Measurements from ENCODE around the gene S1PR2.
"Not testable (repeated sequence)": the region's sequence is repeated elsewhere in the genome, so short reads cannot be mapped to it uniquely, and the experiment has no call there.

Gene S1PR2

DNA sequence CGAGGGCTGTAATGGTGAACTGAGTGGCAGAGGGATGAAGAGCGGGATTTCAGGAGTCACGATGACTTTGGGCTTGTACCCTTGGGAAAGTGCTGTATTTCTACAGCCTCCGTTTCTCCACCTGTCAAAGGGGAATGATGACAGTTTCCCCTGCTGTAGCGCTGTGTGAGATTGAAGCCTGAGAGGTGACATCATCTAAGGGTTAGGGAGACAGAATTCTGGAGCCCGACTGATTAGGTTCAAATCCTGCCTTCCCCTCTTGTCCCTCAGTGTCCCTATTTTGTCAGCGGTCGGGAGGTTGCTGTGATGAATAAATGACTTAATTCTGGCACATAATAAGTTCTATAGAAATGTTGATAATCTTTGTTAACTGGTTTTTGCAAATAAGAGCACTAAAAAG is 21.6 kb upstream of the S1PR2 start:
- DNase-seq, result no peak

DNA sequence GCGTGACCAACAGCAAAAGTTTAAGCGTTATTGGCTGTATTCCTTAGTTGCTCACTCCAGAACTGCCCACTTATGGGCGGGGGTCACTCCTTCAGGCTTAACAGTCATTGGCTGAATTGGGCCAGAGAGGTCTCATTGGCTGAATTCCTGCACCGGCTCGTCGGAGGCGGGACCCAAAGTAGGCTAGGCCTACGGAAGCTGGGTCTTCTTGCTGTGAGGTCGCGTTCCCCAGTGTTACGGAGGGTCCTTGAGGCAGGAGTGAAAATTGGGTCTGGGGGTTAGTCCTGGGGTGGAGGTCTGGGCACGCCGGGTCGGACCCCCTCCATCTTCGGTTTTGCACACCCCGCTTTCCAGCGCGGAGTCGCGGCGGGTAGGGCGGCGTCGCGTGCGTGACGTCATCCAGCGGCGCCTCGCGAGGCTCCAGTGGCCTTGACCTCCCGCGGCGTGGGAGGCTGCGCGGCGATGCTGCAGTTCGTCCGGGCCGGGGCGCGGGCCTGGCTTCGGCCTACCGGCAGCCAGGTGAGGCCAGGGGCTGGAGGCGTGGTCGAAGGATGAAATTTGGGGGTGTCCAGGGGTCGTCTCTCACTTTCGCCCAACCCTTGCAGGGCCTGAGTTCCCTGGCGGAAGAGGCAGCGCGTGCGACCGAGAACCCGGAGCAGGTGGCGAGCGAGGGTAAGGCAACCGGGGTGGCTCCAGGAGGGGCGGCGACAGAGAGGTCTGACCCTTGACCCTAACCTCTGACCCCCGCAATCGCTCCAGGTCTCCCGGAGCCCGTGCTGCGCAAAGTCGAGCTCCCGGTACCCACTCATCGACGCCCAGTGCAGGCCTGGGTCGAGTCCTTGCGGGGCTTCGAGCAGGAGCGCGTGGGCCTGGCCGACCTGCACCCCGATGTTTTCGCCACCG is 20.9 kb upstream of the S1PR2 start, which contains the start of gene MRPL4:
Gene MRPL4 (plus strand): TSS at position 423 of the 903 bp plus-strand sequence. CDS start 40 bp downstream, at position 463.
- DNase-seq, result peak; percentile 99

DNA sequence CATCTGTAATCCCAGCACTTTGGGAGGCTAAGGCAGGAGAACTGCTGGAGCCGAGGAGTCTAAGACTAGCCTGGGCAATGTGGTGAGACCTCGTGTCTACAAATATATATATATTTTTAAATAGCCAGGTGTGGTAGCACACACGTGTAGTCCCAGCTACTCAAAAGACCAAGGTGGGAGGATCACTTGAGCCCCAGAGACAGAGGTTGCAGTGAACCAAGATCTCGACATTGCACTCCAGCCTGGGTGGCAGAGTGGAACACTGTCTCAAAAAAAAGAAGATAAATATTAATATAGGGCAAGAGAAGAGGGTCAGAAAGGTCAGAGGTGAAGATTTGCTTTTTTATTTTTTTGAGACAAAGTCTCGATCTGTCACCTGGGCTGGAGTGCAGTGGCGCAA is 15.4 kb upstream of the S1PR2 start:
- DNase-seq, result no peak

DNA sequence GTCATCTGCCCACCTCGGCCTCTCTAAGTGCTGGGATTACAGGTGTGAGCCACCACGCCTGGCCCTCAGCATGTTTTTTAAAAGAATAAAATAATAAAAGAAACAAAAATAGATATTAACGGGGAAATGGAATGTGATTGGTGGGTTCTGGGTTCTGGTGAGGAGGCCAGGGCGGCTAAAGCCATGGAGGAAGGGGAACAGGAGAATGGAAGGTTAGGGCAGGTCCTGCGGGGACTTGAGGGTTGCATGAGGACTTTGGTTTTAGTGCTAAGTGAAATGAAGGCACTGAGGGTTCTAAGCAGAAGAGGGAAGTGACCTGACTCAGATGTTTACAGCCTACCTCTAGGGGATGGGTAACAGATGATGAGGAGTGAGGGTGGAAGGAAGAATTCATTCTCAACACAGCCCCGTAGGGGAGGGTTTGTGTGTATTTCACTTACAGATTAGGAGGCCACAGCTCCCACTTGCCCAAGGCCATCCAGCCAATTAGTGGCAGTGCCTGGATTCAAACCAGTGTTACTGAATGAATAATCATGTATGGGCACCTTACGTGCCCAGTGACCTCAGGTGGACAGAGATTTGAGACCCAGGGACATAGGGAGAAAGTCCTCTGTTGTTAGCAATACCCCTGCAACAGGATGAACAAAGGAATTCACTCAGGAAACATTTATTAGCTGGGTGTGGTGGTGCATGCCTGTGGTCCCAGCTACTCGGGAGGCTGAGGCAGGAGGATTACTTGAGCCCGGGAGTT is 14.2 kb upstream of the S1PR2 start:
- DNase-seq, result no peak

DNA sequence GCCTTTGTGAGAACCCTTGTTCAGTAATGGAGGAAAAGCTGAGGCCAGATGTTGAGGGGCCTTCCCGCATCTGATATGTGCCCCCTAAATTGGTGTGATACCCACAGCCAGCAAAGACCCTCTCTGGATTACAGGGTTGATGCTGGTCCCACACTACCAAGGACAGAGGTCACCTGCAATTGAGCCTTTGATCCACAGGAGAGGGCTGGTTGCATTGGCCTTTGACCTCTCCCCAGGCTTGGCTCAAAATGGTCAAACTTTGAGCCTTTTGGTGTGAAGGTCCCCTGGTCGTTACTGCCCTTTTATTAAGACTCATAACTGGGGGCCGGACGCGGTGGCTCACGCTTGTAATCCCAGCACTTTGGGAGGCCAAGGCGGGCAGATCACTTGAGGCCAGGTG is 12.5 kb upstream of the S1PR2 start:
- no peak for DNase-seq

DNA sequence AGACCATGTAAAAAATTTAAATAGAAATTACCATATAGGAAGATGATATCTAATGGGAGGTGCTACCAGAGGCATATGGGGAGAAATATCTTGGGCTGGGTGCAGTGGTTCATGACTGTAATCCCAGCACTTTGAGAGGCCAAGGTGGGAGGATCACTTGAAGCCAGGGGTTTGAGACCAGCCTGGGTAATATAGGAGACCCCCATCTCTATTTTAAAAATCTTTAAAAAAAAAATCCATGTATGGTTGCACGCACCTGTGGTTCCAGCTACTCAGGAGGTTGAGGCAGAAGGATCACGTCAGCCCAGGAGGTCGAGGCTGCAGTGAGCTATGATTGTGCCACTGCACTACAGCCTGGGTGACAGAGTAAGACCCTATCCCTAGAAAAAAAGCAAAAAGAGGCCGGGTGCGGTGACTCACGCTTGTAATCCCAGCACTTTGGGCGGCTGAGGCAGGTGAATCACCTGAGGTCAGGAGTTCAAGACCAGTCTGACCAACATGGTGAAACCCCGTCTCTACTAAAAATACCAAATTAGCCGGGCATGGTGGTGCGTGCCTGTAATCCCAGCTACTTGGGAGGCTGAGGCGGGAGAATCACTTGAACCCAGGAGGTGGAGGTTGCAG is 10.8 kb upstream of the S1PR2 start:
- not testable (repeated sequence) for DNase-seq

DNA sequence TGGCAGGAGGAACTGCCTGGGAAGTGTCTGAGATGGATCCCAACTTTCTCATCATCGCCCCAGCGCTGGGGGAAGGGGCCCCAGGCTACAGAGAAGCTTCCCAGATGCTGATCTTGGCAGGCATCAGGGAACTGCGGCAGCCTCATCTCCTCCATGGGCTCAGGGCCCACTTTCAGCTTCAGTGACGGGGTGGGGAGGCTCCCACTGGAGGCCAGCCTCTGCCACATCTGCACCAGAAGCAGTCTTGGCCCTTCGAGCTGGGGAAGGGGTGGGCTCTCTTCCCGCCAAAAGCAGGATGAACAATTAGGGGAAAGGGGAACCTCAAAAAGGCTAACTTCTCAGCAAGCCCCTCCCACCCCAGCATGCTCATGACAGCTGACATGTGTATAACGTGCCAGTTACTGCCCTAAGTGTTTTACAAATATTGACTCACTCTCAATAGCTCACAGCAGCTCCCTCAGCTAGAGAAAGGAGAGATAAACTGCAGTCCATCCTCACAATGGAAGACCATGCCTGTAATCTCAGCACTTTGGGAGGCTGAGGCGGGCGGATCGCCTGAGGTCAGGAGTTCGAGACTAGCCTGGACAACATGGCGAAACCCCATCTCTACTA is 7.1 kb upstream of the S1PR2 start:
- no peak for DNase-seq

DNA sequence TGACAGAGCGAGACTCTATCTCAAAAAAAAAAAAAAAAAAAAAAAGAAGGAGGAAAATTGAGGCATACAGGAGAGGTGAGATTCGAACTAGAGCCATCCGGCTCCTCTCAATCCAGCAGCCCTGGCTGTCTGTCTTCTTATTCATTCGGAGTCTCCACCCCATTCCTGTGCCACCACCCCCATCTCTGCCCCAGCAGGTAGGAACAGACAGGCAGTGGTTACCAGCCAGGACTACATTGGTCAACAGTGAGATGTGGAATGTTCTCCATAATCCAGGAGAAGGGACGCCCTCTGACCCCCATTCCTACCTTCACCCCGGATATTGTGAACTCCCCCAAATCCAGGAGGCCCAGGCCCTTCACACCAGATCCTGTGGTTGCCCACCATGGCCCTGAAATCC is 6.6 kb upstream of the S1PR2 start:
- DNase-seq, result no peak

DNA sequence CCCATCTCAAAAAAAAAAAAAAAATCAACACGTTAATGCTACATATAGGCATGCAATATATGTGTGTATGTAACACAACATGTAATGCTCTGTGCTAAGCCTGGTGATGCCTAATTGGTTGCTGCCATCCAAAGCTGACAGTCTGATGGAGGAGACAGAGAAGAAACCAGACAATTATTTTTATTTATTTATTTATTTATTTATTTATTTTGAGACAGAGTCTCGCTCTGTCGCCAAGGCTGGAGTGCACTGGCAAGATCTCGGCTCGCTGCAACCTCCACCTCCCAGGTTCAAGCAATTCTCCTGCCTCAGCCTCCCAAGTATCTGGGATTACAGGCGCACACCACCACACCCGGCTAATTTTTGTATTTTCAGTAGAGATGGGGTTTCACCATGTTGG is 4.3 kb upstream of the S1PR2 start:
- DNase-seq, result not testable (repeated sequence)

DNA sequence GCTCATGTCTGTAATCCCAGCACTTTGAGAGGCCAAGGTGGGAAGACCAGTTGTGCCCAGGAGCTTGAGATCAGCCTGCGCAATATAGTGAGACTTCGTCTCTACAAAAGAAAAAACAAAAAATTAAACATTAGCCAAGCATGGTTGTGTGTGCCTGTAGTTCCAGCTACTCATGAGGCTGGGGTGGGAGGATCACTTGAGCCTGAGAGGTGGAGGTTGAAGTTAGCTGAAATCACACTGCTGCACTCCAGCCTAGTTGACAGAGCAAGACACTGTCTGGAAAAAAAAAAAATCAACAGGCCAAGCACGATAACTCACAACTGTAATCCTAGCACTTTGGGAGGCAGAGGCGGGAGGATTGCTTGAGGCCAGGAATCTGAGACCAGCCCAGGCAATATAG is 3.9 kb upstream of the S1PR2 start:
- no peak for DNase-seq

DNA sequence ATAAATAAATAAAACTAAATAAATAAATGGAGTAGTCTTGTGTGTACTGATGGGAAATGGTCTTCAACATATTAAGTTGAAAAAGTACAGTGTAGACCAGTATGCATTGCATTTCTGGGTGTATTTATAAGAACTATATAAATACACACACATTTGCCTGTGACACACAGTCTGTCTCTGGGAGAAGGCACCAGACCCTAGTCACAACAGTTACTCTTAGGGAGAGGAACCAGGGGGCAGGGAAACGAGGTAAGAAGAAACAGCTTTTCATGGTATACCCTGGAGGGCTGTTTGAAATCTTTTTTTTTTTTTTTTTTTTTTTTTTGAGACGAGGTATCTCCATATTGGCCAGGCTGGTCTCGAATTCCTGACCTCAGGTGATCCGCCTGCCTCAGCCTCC is 2.8 kb upstream of the S1PR2 start:
- no peak for DNase-seq

DNA sequence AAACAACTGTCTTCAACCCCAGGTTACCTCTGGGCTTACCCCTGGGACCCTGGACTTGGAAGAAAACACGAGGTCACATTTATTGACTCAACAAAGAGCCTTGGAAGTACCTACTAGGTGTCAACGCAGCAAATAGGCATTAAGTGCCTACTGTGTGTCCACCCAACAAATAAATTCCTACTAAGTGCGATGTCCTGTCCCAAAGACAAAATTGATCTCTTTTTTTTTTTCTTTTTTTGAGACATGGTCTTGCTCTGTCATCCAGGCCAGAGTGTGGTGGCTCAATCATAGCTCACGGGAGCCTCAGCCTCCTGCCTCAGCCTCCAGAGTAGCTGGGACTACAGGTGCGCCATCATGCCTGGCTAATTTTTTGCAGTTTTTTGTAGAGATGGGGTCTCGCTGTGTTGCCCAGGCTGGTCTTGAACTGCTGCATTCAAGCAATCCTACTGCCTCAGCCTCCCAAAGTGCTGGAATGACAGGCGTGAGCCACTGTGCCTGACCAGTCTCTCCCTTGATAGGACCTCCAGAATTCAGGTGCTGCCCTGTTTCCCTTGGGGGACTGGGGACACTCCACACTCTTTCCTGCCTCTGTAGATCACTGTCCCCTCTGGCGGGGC is 589 bp upstream of the S1PR2 start:
- DNase-seq, result no peak

DNA sequence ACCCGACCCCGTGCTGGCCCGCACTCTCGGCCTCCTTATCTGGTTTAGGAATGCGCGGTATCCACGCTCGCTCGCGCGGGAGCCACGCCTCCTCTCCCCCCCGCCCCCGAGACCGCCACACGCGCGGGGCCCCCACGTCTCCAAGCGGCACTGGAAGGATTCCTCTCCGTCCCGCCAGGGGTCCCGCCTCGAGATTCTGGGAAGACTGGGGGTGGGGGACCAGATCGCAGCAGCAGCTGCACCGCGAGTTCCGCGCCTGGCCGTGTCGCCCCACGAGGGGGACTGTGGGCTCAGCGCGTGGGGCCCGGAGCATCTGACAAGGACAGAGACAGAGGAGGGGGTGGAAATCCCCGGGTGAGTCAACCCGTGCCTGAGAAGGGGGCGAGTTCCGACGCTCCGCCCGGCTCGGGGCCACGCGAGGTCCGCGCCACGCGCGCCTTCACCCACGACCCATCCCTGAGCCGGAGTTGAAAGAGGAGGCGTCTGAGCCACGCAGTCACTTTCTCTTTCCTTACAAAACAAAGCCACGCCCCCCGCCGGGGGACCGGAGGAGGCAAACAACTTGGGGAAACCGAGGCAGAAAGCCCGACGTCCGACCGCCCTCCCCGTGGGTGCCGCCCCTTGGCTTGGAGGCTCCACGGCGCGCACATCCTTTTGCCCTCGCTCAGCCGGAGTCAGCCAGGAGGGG is 814 bp downstream of the S1PR2 start:
- no peak for DNase-seq

DNA sequence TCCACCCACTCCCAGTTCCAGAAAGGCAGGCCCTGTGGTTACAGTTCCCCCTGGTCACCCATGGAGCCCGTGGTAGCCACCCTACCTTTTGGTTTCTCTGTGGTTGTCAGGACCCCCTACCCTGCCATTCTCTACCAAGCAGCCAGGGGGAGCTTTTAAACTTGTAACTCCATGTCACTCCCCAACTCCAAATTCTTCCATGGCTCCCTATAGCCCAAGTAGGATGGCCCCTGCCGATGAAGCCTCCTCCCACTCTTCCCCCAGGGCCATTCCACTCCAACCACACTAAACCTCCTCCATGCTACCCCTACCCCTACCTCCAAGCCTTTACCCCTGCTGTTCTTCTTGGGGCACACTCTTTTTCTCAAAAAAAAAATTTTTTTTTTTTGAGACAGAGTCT is 2.2 kb downstream of the S1PR2 start:
- DNase-seq, result peak in 1 of 2 experiments; percentile 40

DNA sequence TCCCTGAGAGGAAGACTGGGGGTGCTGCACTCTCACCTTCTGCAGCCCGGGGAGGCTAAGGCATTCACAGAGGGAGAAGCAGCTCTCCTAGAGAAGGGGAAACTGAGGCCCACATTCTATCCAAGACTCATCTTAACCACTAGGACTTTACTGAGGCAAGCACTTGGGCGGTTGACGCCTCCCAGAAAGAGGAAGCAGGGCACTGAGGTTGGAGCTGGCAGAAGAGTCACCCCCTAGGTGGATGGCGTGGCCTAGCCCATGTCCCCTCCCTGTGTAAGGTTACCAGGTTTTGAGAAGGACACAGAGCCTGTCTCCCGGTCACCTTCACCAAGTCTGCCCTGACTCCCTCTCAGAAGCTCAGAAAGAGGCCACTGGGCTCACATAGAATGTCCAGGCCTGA is 2.7 kb downstream of the S1PR2 start:
- DNase-seq, result no peak

DNA sequence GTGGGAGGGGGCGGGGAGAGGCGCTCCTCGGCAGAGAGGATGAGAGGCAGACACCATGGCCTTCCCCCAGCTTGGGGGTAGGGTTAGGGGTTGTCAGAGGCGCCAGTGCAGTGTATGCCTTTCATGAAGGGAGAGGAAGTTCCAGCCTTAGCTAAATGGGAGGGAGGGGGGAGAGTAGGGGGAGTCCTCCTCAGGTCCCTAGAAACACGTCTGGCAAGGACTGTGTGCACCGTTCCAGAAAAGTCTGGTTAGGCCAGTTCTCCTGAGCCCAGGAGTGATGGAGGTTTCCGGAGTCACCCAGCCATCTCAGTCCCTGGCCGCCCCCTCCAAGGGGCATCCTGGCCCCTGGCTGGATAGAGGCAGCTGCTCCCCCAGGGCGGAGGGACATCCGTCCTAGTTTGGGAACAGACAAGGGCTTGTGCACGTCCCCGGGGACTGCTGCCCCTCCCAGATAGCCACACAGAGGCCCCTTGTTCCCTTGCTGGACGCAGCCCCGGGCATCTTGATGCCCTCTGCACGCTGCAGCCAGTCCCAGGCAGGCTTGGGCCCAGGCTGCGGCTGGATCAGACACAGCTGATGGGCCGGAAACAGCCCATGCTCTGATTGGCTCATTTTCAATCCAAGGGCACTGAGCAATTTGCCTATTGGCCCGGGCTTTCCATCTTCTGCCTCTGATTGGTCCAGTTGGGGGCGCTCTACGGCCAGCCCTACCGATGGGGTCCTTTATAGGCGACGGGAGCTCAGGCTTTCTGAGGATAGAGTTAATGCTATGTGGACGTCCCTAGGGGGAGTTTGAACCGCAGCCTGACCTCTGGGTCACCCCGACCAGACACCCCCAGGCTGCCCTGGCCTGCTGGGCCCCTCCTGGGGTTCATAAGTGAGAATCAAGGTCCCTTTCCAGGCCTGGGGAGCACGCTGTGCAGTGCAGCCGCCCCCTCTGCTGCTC is 3.8 kb downstream of the S1PR2 start:
- DNase-seq, result no peak

DNA sequence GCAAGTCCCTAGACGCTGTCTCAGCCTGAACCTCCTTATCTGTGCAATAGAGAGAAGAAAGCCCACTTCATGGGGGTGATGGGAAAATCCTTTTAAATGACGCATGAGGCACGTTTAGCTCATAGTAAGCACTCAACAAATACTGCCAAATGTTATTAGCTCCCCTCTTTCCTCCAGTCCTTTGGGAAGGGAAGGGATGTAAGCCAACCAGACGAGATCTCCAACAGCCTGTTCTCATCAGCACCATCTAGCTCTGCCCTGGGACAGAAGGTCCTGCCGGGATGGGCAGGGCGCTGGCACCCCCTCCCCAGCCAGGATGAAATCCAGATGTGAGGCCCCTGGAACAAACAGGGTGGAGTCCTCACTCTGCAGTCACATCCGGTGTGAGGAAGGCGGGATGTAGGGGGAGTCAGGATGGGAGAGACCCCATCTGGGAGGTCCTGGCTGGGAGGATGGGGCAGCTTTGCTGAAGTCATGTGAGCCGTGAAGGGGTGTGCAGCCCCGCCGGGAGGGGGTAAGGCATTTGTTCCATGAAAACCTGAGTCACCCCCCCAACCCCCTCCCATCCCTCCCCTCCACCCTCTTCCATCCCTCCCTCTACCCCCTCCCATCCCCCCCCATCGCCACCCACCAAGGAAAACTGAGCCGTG is 4.6 kb downstream of the S1PR2 start:
- no peak for DNase-seq

DNA sequence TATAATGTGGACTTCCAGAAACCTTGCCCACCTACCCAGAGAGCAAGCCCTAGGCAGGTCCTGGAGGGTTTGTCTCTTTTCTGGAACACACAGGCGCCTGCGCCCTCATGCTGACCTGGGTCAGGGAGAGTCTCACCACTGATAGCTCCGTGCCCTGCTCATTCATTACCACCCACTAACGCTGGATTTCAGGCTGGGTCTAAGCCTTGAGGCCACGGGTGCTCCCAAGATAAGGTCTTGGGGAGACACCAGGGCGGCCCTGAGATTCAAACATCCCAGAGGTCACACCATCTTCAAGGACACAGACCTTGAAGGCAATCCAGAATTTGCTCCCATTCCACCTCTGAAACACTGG is 5.1 kb downstream of the S1PR2 start:
- no peak for DNase-seq

DNA sequence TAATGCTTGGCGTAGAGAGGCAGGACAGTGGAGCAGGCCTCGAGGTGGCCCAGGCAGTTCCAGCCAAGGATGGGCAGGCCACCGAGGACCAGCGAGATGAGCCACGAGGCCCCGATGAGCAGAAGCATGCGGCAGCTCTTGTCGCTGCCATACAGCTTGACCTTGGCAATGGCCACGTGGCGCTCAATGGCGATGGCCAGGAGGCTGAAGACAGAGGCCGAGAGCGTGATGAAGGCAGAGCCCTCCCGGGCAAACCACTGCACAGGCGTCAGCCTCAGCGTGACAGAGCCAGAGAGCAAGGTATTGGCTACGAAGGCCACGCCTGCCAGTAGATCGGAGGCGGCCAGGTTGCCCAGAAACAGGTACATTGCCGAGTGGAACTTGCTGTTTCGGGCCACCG is 6.8 kb downstream of the S1PR2 start:
- no peak for DNase-seq

DNA sequence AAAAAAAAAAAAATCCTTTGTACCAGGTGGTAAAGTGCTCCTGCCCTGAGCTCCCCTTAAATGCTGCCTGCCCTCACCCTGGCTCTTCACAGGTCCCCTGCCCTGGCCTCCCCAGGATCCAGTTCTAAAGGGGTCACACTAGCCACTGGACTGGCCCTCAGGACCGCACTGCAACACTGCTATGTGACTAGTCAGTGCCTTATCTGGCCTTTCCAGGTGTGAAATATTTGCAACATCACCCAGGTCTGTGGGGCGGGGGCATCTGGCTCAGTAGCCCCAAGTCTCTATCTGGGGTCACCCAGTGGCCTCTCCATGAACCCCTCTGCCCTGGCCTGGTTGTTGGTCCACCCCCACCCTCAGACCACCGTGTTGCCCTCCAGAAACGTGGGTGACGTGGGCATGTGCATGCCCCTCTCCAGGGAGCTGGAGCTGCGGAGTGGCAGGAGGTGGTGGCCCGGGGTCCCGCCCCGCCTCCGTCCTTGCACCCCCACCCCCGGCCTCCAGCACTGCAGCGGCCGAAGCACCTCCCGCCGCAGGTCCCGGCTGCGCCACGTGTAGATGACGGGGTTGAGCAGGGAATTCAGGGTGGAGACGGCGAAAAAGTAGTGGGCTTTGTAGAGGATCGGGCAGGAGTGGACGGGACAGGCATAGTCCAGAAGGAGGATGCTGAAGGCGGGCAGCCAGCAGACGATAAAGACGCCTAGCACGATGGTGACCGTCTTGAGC is 7.5 kb downstream of the S1PR2 start:
- no peak for DNase-seq

Measured in NCI-H524 (cell line).